ENCODE results near the gene SORCS2.
A peak's percentile ranks its signal among the peaks of the same experiment; 100 is the strongest.

Gene SORCS2

GRCh38 chr4:7687006-7687405 lies 494.7 kb downstream of the SORCS2 start:
- no peaks in the 10 kb centered on the region for H3K9me3 ChIP-seq

GRCh38 chr4:7687796-7688195 lies 495.5 kb downstream of the SORCS2 start:
- TF ChIP-seq CTCF (IDR thresholded peaks at IDR 0.05; ENCODE audit: low read depth, low read length) = no peak
- no peak for DNase-seq

More at GRCh38 chr4:7687006-7687405, 494.7 kb downstream of the SORCS2 start:
- H3K4me3 ChIP-seq (ENCODE audit: low read depth, low read length) = no peak overlapping the region
- no peaks in the 10 kb centered on the region; the same call in none of the 2 replicates for H3K4me1 ChIP-seq
- no peak for TF ChIP-seq CTCF (IDR thresholded peaks at IDR 0.05; ENCODE audit: low read depth, low read length)
- no peaks in the 10 kb centered on the region for H3K27me3 ChIP-seq
- DNase-seq = no peak
- no peaks in the 10 kb centered on the region for H3K36me3 ChIP-seq

GRCh38 chr4:7689773-7690693 lies 497.7 kb downstream of the SORCS2 start:
- Histone ChIP-seq H3K4me1 (no peaks in the 10 kb centered on the region; the same call in none of the 2 replicates), H3K9me3 (no peaks in the 10 kb centered on the region), H3K27me3 (no peaks in the 10 kb centered on the region), H3K4me3 (ENCODE audit: low read depth, low read length) (no peak overlapping the region), H3K36me3 (no peaks in the 10 kb centered on the region)
- no peak for TF ChIP-seq CTCF (IDR thresholded peaks at IDR 0.05; ENCODE audit: low read depth, low read length)
- DNase-seq = no peak

More at GRCh38 chr4:7687796-7688195, 495.5 kb downstream of the SORCS2 start:
- no peaks in the 10 kb centered on the region for H3K9me3 ChIP-seq
- H3K4me3 ChIP-seq (ENCODE audit: low read depth, low read length) = no peak overlapping the region
- no peaks in the 10 kb centered on the region; the same call in none of the 2 replicates for H3K4me1 ChIP-seq
- H3K27me3 ChIP-seq = no peaks in the 10 kb centered on the region
- no peaks in the 10 kb centered on the region for H3K36me3 ChIP-seq

GRCh38 chr4:7691061-7691460 lies 498.7 kb downstream of the SORCS2 start:
- no peaks in the 10 kb centered on the region; the same call in none of the 2 replicates for H3K4me1 ChIP-seq
- H3K4me3 ChIP-seq (ENCODE audit: low read depth, low read length) = no peak overlapping the region
- H3K27me3 ChIP-seq = no peaks in the 10 kb centered on the region
- no peaks in the 10 kb centered on the region for H3K36me3 ChIP-seq
- H3K9me3 ChIP-seq = no peaks in the 10 kb centered on the region
- no peak for DNase-seq
- TF ChIP-seq CTCF (IDR thresholded peaks at IDR 0.05; ENCODE audit: low read depth, low read length) = no peak

GRCh38 chr4:7691982-7692381 lies 499.6 kb downstream of the SORCS2 start:
- Histone ChIP-seq H3K4me3 (ENCODE audit: low read depth, low read length) (no peak overlapping the region), H3K4me1 (no peaks in the 10 kb centered on the region; the same call in none of the 2 replicates), H3K36me3 (no peaks in the 10 kb centered on the region), H3K9me3 (no peaks in the 10 kb centered on the region), H3K27me3 (no peaks in the 10 kb centered on the region)
- TF ChIP-seq CTCF (IDR thresholded peaks at IDR 0.05; ENCODE audit: low read depth, low read length) = no peak
- DNase-seq = peak; percentile 78

All from BE2C (cell line).